H1 (cell line): ENCODE results near the gene SH3RF2. TPM values are rescaled to one million over a fixed set of nuclear protein-coding genes. Genes with fewer than 3 reads are reported as not detected.

Source experiments
- CTCF ChIA-PET: fragments of 300-600 bp; sonication (Branson Sonifier 250); formaldehyde crosslinking; loops from one replicate; lab custom pipeline; 2021; ENCODE audit not compliant: partially characterized antibody; lab: Charles Lee
- POLR2A ChIA-PET: fragments of 300-600 bp; sonication (Branson Sonifier 250); formaldehyde crosslinking; loops from one replicate; lab custom pipeline; 2021; ENCODE audit warnings: inconsistent platforms; ENCODE audit not compliant: partially characterized antibody; lab: Charles Lee
- DNase-seq, 2 experiments: peaks; one replicate each; pipeline versions ENCODE4 v3.0.0 to v3.0.0-alpha.2; 2010 to 2022; ENCODE audit warnings: low spot score in 2 of 2, low read depth in 1 of 2, mixed read lengths in 1 of 2
- FAIRE-seq: peaks from 2 replicates; lab custom pipeline; 2011; peaks lifted over from hg19 to GRCh38; lab: Jason Lieb, UNC
- H2AFZ ChIP-seq: 2 replicates; pipeline ENCODE4 v1.8.1; 2012; ENCODE audit warnings: low read length, inconsistent platforms
- H2AK5ac ChIP-seq: 2 replicates; pipeline ENCODE4 v1.6.1; 2013; ENCODE audit warnings: low read depth, low read length
- H2BK120ac ChIP-seq: replicated peaks from 2 replicates; pipeline ENCODE3; 2013; ENCODE audit warnings: low read depth, low read length, inconsistent platforms
- H2BK12ac ChIP-seq: 2 replicates; pipeline ENCODE4 v1.6.1; 2013; ENCODE audit warnings: low read depth, low read length
- H2BK15ac ChIP-seq: 2 replicates; pipeline ENCODE4 v1.6.1; 2013; ENCODE audit warnings: low read length
- H2BK20ac ChIP-seq: 2 replicates; pipeline ENCODE4 v1.6.1; 2013; ENCODE audit warnings: low read length
- H2BK5ac ChIP-seq: 2 replicates; pipeline ENCODE4 v1.6.1; 2013; ENCODE audit warnings: low read depth, low read length
- H3K14ac ChIP-seq: 2 replicates; pipeline ENCODE4 v1.6.1; 2013; ENCODE audit warnings: inconsistent platforms; ENCODE audit not compliant: insufficient read length
- H3K18ac ChIP-seq: 2 replicates; pipeline ENCODE4 v1.6.1; 2013; ENCODE audit warnings: low read length; ENCODE audit errors: extremely low read depth
- H3K23ac ChIP-seq: 2 replicates; pipeline ENCODE4 v1.6.1; 2013; ENCODE audit warnings: inconsistent platforms; ENCODE audit not compliant: insufficient read length
- H3K23me2 ChIP-seq: 2 replicates; pipeline ENCODE4 v1.6.1; 2013; ENCODE audit warnings: low read depth, low read length
- H3K27ac ChIP-seq: 2 replicates; pipeline ENCODE4 v1.6.1; 2011; ENCODE audit warnings: low read depth, low read length, inconsistent platforms
- H3K27me3 ChIP-seq, 4 experiments: replicated peaks in 1 of 4; 1 replicate in 1 of 4; 2 replicates in 3 of 4; pipeline versions ENCODE4 v1.6.1 to v1.8.1; 2011 to 2013; ENCODE audit warnings: low read length in 3 of 4, mild to moderate bottlenecking in 3 of 4, inconsistent platforms in 2 of 4, mixed read lengths in 2 of 4, moderate library complexity in 1 of 4; ENCODE audit not compliant: control insufficient read depth in 3 of 4, insufficient read depth in 3 of 4; ENCODE audit errors: extremely low read depth in 1 of 4
- H3K36me3 ChIP-seq, 4 experiments: 2 replicates each; pipeline versions ENCODE4 v1.6.1 to v1.8.1; 2011 to 2013; ENCODE audit warnings: mild to moderate bottlenecking in 4 of 4, low read length in 3 of 4, moderate library complexity in 2 of 4, control low read depth in 1 of 4, inconsistent platforms in 1 of 4; ENCODE audit not compliant: insufficient read depth in 4 of 4, control insufficient read depth in 2 of 4
- H3K4ac ChIP-seq: replicated peaks from 2 replicates; pipeline ENCODE3; 2013; ENCODE audit warnings: low read length, low read depth, mixed read lengths, inconsistent platforms; ENCODE audit not compliant: insufficient read length
- H3K4me1 ChIP-seq, 4 experiments: replicated peaks in 1 of 4; 1 replicate in 1 of 4; 2 replicates in 3 of 4; pipeline versions ENCODE4 v1.6.1 to v1.8.1; 2011 to 2013; ENCODE audit warnings: low read length in 3 of 4, inconsistent platforms in 2 of 4, mixed read lengths in 1 of 4; ENCODE audit not compliant: insufficient read depth in 4 of 4, control insufficient read depth in 3 of 4
- H3K4me2 ChIP-seq, 2 experiments: 2 replicates each; pipeline versions ENCODE4 v1.6.1 to v1.8.1; 2011 to 2013; ENCODE audit warnings: low read depth in 2 of 2, low read length in 2 of 2, control low read depth in 1 of 2, inconsistent platforms in 1 of 2, mild to moderate bottlenecking in 1 of 2; ENCODE audit not compliant: insufficient read depth in 1 of 2
- H3K4me3 ChIP-seq, 4 experiments: fragments of 200-600, 300-600 bp in 1 of 4; sonication (generic), shearing (Covaris generic), sonication (Bioruptor Twin) in 1 of 4; 2 replicates each; pipeline versions ENCODE4 v1.5.1 to v1.8.1; 2011 to 2016; ENCODE audit warnings: low read length in 4 of 4, low read depth in 3 of 4, control low read depth in 2 of 4, inconsistent platforms in 2 of 4, mild to moderate bottlenecking in 2 of 4, mixed read lengths in 1 of 4, moderate library complexity in 1 of 4; ENCODE audit not compliant: insufficient read depth in 2 of 4; ENCODE audit errors: extremely low read depth in 1 of 4
- H3K56ac ChIP-seq: replicated peaks from 2 replicates; pipeline ENCODE3; 2013; ENCODE audit warnings: low read depth, mild to moderate bottlenecking, mixed read lengths, low read length, inconsistent platforms; ENCODE audit not compliant: insufficient read length
- H3K79me1 ChIP-seq: 2 replicates; pipeline ENCODE4 v1.6.1; 2013; ENCODE audit warnings: low read depth, low read length, control low read depth
- H3K79me2 ChIP-seq, 2 experiments: 2 replicates each; pipeline versions ENCODE4 v1.6.1 to v1.8.1; 2012 to 2013; ENCODE audit warnings: low read length in 2 of 2, mild to moderate bottlenecking in 2 of 2, inconsistent platforms in 1 of 2; ENCODE audit not compliant: insufficient read depth in 2 of 2, control insufficient read depth in 1 of 2
- H3K9ac ChIP-seq, 4 experiments: replicated peaks in 1 of 4; 1 replicate in 1 of 4; 2 replicates in 3 of 4; pipeline versions ENCODE4 v1.6.1 to v1.8.1; 2011 to 2013; ENCODE audit warnings: low read depth in 3 of 4, low read length in 3 of 4, control low read depth in 2 of 4, mild to moderate bottlenecking in 2 of 4, moderate library complexity in 2 of 4, inconsistent platforms in 1 of 4; ENCODE audit errors: extremely low read depth in 1 of 4
- H3K9me3 ChIP-seq, 2 experiments: 2 replicates each; pipeline versions ENCODE4 v1.6.1 to v1.8.1; 2012 to 2013; ENCODE audit warnings: mild to moderate bottlenecking in 2 of 2, moderate library complexity in 2 of 2, control low read depth in 1 of 2, inconsistent platforms in 1 of 2, low read depth in 1 of 2, low read length in 1 of 2, mixed read lengths in 1 of 2; ENCODE audit not compliant: insufficient read depth in 2 of 2
- H4K20me1 ChIP-seq, 2 experiments: replicated peaks in 1 of 2; 2 replicates each; pipeline versions ENCODE3 to v1.8.1; 2011 to 2013; ENCODE audit warnings: inconsistent platforms in 2 of 2, low read length in 2 of 2, mild to moderate bottlenecking in 1 of 2; ENCODE audit not compliant: insufficient read depth in 2 of 2, control insufficient read depth in 1 of 2
- H4K5ac ChIP-seq: 2 replicates; pipeline ENCODE4 v1.6.1; 2013; ENCODE audit warnings: low read length, low read depth, mixed read lengths, inconsistent platforms; ENCODE audit not compliant: insufficient read length
- H4K8ac ChIP-seq: 2 replicates; pipeline ENCODE4 v1.8.0; 2013; ENCODE audit warnings: mild to moderate bottlenecking, moderate library complexity, low read length, inconsistent platforms; ENCODE audit not compliant: insufficient read depth; ENCODE audit errors: extremely low read depth
- H4K91ac ChIP-seq: replicated peaks from 2 replicates; pipeline ENCODE3; 2013; ENCODE audit warnings: low read length, mixed read lengths, inconsistent platforms; ENCODE audit not compliant: insufficient read length
- BRCA1 ChIP-seq: IDR thresholded peaks from 2 replicates; pipeline ENCODE4 v1.6.1; 2012; ENCODE audit warnings: low read depth, low read length, improper control_type of control experiment
- CBX8 ChIP-seq: fragments of 300-800, 300-1000 bp; sonication (generic); IDR thresholded peaks from 2 replicates; pipeline ENCODE4 v1.7.1; 2016; ENCODE audit warnings: low read depth, low read length, borderline replicate concordance
- CEBPB ChIP-seq: IDR thresholded peaks from 2 replicates; pipeline ENCODE4 v1.6.1; 2012; ENCODE audit warnings: low read depth, low read length
- CHD1 ChIP-seq: IDR thresholded peaks from 2 replicates; pipeline ENCODE4 v1.6.1; 2012; ENCODE audit warnings: low read depth, low read length, improper control_type of control experiment
- MAFK ChIP-seq: IDR thresholded peaks from 2 replicates; pipeline ENCODE4 v1.6.1; 2012; ENCODE audit warnings: low read depth, mild to moderate bottlenecking, improper control_type of control experiment, low read length
- POU5F1 ChIP-seq: IDR thresholded peaks from 2 replicates; pipeline ENCODE4 v1.6.1; 2011; ENCODE audit warnings: low read depth, mild to moderate bottlenecking, low read length, moderate library complexity
- RAD21 ChIP-seq, 2 experiments: IDR thresholded peaks in 1 of 2; conservative IDR thresholded peaks in 1 of 2; 2 replicates each; pipeline ENCODE4 v1.6.1; 2011; ENCODE audit warnings: low read depth in 2 of 2, low read length in 2 of 2, improper control_type of control experiment in 1 of 2, inconsistent platforms in 1 of 2, mild to moderate bottlenecking in 1 of 2, moderate library complexity in 1 of 2
- SAP30 ChIP-seq: fragments of 300-600 bp; sonication (generic); IDR thresholded peaks from 2 replicates; pipeline ENCODE4 v1.7.1; 2012; ENCODE audit warnings: low read length, moderate library complexity, mild to moderate bottlenecking, inconsistent platforms; ENCODE audit not compliant: insufficient read depth, insufficient replicate concordance
- SIN3A ChIP-seq, 2 experiments: IDR thresholded peaks in 1 of 2; conservative IDR thresholded peaks in 1 of 2; 2 replicates each; pipeline ENCODE4 v1.6.1; 2011 to 2012; ENCODE audit warnings: low read length in 2 of 2, improper control_type of control experiment in 1 of 2, low read depth in 1 of 2, mild to moderate bottlenecking in 1 of 2
- SIRT6 ChIP-seq: IDR thresholded peaks from one replicate; pipeline ENCODE4 v1.7.1; 2012; ENCODE audit warnings: low read length, inconsistent platforms
- SP2 ChIP-seq: IDR thresholded peaks from 2 replicates; pipeline ENCODE4 v1.6.1; 2012; ENCODE audit warnings: mild to moderate bottlenecking, low read length, inconsistent platforms
- TAF7 ChIP-seq: optimal IDR thresholded peaks from 2 replicates; pipeline ENCODE3; 2011; ENCODE audit warnings: low read depth, mild to moderate bottlenecking, inconsistent platforms, low read length, moderate library complexity, borderline replicate concordance
- YY1 ChIP-seq: IDR thresholded peaks from 2 replicates; pipeline ENCODE4 v1.6.1; 2011; ENCODE audit warnings: low read depth, mild to moderate bottlenecking, low read length
- ZNF274 ChIP-seq: IDR thresholded peaks from 2 replicates; pipeline ENCODE4 v1.7.0; 2012; ENCODE audit warnings: low read length, borderline replicate concordance; ENCODE audit errors: extremely low read depth
- WGBS, 2 experiments: shearing (Covaris generic) in 1 of 2; methylation state at CpG; one replicate each; pipeline versions ENCODE4 v1.1.6 to v1.1.7; 2013 to 2015; ENCODE audit warnings: low lambda C conversion rate in 2 of 2, mixed read lengths in 2 of 2, inconsistent platforms in 1 of 2, low coverage in 1 of 2, missing lambda C conversion rate in 1 of 2; ENCODE audit not compliant: insufficient replicate concordance in 2 of 2, insufficient coverage in 1 of 2, insufficient read length in 1 of 2; ENCODE audit errors: extremely low coverage in 1 of 2, missing lambda C conversion rate in 1 of 2; 5-methylcytosine and 5-hydroxymethylcytosine counted together
- polyA plus RNA-seq, 7 experiments: library from polyadenylated mRNA; depleted of rRNA in 3 of 7; stranded (reverse) in 5 of 7; unstranded in 2 of 7; fragments of >200 nt in 5 of 7; fragments of 200-250 nt in 2 of 7; gene quantifications; 1 replicate in 5 of 7; 2 replicates in 1 of 7; 4 replicates in 1 of 7; pipeline versions ENCODE4 v1.2.1 to v1.2.3, GENCODE V29; 2011 to 2013; ENCODE audit warnings: missing spikeins in 2 of 7, mixed read lengths in 2 of 7
- total RNA-seq: library from RNA; stranded (reverse); fragmentation: NEBNext Ultra II Directional; extraction: Animal tissue kit (Norgen Biotek cat#: 25700); gene quantifications from 2 replicates; pipeline ENCODE4 v1.2.1, GENCODE V29; 2021

The SH3RF2 gene
- total and polyA plus RNA-seq, 2 of the 8 experiments (the other 6 are each of a cell fraction or from before 2014, with no cell fraction given), result 0.80 to 0.95 TPM

DNA sequence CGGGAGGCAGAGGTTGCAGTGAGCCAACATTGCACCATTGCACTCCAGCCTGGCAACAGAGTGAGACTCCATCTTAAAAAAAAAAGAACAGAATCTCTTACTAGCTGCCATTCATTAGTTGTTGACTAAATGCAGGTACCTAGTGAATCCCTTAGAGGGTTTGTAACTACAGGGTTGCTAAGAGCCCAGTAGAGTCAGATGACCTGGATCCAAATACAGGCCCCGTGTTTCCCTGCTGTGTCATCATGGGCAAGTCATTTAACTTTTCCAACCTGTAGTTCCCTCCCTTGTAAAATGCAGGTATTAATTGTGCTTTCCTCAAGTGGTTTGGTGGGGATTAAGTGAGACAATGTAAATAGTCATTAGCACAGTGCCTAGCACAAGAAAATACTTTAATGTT is 136.2 kb downstream of the SH3RF2 start:
- no peak overlapping the region for H3K56ac ChIP-seq
- no peak overlapping the region for H3K14ac ChIP-seq
- no peaks in the 10 kb centered on the region; a peak in 2 of 7 replicates for H3K27me3 ChIP-seq
- no peak overlapping the region for H3K18ac ChIP-seq
- H4K91ac ChIP-seq, result no peak overlapping the region
- peaks cover 6 to 24% (median 15%) of the 10 kb centered on the region in 4 experiments; a peak in 6 of 7 replicates for H3K4me1 ChIP-seq
- no peaks in the 10 kb centered on the region for H3K79me1 ChIP-seq
- H3K9ac ChIP-seq, result no peak overlapping the region
- peak overlapping the region in 1 of 4 experiments; percentile 35; a peak in 1 of 8 replicates for H3K4me3 ChIP-seq
- H4K20me1 ChIP-seq, result no peaks in the 10 kb centered on the region
- CTCF ChIA-PET, result interaction anchor here (0.6 kb wide), 1 partner anchor 17 kb away, joined by 3 read pairs; no protein-coding TSS in a partner anchor
- POLR2A ChIA-PET, result interaction anchor here (1.0 to 1.9 kb wide), 2 partner anchors 9 to 247 kb away, joined by 3 to 5 read pairs; no protein-coding TSS in a partner anchor
- no peak for DNase-seq
- no peak overlapping the region for H4K8ac ChIP-seq
- H2BK120ac ChIP-seq, result no peak overlapping the region
- H3K79me2 ChIP-seq, result no peaks in the 10 kb centered on the region
- 77% methylated on average over 2 of the region's 2 CpGs; no CpG with 5 or more reads in 1 of the 2 experiments for WGBS, 2 experiments
- peak overlapping the region; percentile 61 to 82; a peak in 2 of 4 replicates for H3K4me2 ChIP-seq
- no peak overlapping the region for H2BK20ac ChIP-seq
- no peak overlapping the region for H2BK5ac ChIP-seq
- H3K9me3 ChIP-seq, result no peaks in the 10 kb centered on the region
- no peak overlapping the region for H3K27ac ChIP-seq
- H3K23me2 ChIP-seq, result peaks cover 5% of the 10 kb centered on the region; the same call in 1 of the 2 replicates
- FAIRE-seq, result no peak
- H2BK15ac ChIP-seq, result no peak overlapping the region
- H4K5ac ChIP-seq, result no peak overlapping the region
- no peaks in the 10 kb centered on the region for H3K36me3 ChIP-seq
- no peak overlapping the region for H2BK12ac ChIP-seq
- no peak overlapping the region for H3K4ac ChIP-seq
- no peak overlapping the region for H2AK5ac ChIP-seq
- H2AFZ ChIP-seq, result no peak overlapping the region
- H3K23ac ChIP-seq, result no peak overlapping the region
- TF ChIP-seq CEBPB (no peak), SIN3A (conservative IDR thresholded peaks at IDR 0.05 in 1 of 2, IDR thresholded peaks at IDR 0.05 in 1 of 2; ENCODE audit: low read depth in 1 of 2, low read length in 2 of 2) (no peak), RAD21 (IDR thresholded peaks at IDR 0.05 in 1 of 2, conservative IDR thresholded peaks at IDR 0.05 in 1 of 2; ENCODE audit: low read depth in 2 of 2, low read length in 2 of 2) (no peak), SP2 (no peak), MAFK (no peak), CHD1 (no peak), SIRT6 (no peak), ZNF274 (no peak), CBX8 (no peak), SAP30 (no peak), BRCA1 (no peak), YY1 (no peak), POU5F1 (no peak), TAF7 (no peak)
